Measurements from ENCODE around the gene CASTOR2. TPM values are rescaled to one million over a fixed set of nuclear protein-coding genes. Genes with fewer than 3 reads are reported as not detected.
A peak's percentile ranks its signal among the peaks of the same experiment; 100 is the strongest.
"Not testable (repeated sequence)": the region's sequence is repeated elsewhere in the genome, so short reads cannot be mapped to it uniquely, and the experiment has no call there.

Gene CASTOR2
- total RNA-seq, 1 donor from 2014 or later = 79.8 TPM

DNA sequence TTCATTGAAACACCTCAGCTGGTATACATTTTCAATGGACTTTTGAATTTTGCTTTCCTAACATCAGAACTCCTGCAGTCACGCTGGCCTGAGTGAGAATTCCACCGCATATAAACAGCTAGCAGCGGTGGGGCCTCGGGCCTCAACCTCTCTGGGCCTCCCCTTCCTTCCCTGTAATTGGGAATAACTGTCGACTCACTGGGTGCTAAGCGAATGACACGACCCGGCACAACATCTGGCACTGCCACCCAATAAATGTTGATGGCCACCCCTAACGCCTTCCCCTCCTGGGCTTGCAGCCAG lies 108.4 kb downstream of the CASTOR2 start:
- Mint-ChIP-seq H3K27ac (peak overlapping the region; percentile 99), H3K27me3 (no peaks in the 10 kb centered on the region), H3K4me3 (ENCODE audit: low read depth) (peak overlapping the region; percentile 98), H3K9me3 (ENCODE audit: low read depth) (no peaks in the 10 kb centered on the region), H3K4me1 (ENCODE audit: low read depth) (peaks cover 7% of the 10 kb centered on the region), H3K36me3 (ENCODE audit: insufficient read depth) (peaks cover 5% of the 10 kb centered on the region)
- TF ChIP-seq, protein P1, sequence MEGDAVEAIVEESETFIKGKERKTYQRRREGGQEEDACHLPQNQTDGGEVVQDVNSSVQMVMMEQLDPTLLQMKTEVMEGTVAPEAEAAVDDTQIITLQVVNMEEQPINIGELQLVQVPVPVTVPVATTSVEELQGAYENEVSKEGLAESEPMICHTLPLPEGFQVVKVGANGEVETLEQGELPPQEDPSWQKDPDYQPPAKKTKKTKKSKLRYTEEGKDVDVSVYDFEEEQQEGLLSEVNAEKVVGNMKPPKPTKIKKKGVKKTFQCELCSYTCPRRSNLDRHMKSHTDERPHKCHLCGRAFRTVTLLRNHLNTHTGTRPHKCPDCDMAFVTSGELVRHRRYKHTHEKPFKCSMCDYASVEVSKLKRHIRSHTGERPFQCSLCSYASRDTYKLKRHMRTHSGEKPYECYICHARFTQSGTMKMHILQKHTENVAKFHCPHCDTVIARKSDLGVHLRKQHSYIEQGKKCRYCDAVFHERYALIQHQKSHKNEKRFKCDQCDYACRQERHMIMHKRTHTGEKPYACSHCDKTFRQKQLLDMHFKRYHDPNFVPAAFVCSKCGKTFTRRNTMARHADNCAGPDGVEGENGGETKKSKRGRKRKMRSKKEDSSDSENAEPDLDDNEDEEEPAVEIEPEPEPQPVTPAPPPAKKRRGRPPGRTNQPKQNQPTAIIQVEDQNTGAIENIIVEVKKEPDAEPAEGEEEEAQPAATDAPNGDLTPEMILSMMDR (IDR thresholded peaks at IDR 0.05; ENCODE audit: unreplicated experiment) = no peak
- DNase-seq (ENCODE audit: low spot score, unreplicated experiment) = no peak

GRCh38 chr7:75074262-75074641 lies 109.7 kb downstream of the CASTOR2 start:
- peak overlapping the region; percentile 98 for H3K4me3 Mint-ChIP-seq (ENCODE audit: low read depth)
- H3K4me1 Mint-ChIP-seq (ENCODE audit: low read depth); H3K9me3 Mint-ChIP-seq (ENCODE audit: low read depth); H3K27me3 Mint-ChIP-seq; H3K36me3 Mint-ChIP-seq (ENCODE audit: insufficient read depth); DNase-seq (ENCODE audit: low spot score, unreplicated experiment): not testable (repeated sequence)
- peak overlapping the region; percentile 95 for H3K27ac Mint-ChIP-seq

Other genes with a start within 250 kb of the CASTOR2 start
- 0.58 TPM in 1 of 2 replicates, not detected in the other for gene NCF1, start 190.7 kb upstream of the CASTOR2 start, total RNA-seq
- gene GTF2IRD2, start 113.1 kb upstream of the CASTOR2 start, total RNA-seq = 36.2 and 37.0 TPM in 2 replicates
- 41.1 and 43.9 TPM in 2 replicates for gene RCC1L, start 109.1 kb downstream of the CASTOR2 start, total RNA-seq
- 57.5 and 65.5 TPM in 2 replicates for gene GTF2IRD2B, start 127.9 kb downstream of the CASTOR2 start, total RNA-seq